Glomerular visceral epithelial cell (primary cell): ENCODE measurements around the gene ATP1A4.
"Not testable (repeated sequence)": the region's sequence is repeated elsewhere in the genome, so short reads cannot be mapped to it uniquely, and the experiment has no call there.

Source experiments
- DNase-seq: peaks from one replicate; pipeline ENCODE4 v3.0.0-alpha.2; 2016; ENCODE audit errors: extremely low spot score

Gene ATP1A4

DNA sequence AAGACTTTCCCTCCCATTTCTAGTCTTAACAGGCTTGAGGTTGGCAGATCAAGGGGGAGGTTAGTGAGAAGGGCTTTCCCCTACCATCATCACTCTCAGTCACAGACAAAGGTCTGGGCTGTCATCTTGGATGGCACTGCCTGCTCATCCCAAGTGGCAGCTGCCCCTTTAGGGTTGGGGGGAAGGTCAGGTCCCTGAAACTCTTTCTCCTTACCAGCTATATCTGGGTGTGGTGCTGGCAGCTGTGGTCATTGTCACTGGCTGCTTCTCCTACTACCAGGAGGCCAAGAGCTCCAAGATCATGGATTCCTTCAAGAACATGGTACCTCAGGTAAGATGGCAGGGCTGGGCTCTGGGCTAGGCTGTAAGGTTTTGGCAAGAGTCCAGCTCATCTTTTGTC lies 27.7 kb upstream of the ATP1A4 start:
- no peak for DNase-seq

- DNase-seq: peak; percentile 95
These were observed 26.5 kb upstream of the ATP1A4 start for GRCh38 chr1:160124705-160125478.

- peak; percentile 70 for DNase-seq
These were observed 25.7 kb upstream of the ATP1A4 start for GRCh38 chr1:160125746-160126145.

DNA sequence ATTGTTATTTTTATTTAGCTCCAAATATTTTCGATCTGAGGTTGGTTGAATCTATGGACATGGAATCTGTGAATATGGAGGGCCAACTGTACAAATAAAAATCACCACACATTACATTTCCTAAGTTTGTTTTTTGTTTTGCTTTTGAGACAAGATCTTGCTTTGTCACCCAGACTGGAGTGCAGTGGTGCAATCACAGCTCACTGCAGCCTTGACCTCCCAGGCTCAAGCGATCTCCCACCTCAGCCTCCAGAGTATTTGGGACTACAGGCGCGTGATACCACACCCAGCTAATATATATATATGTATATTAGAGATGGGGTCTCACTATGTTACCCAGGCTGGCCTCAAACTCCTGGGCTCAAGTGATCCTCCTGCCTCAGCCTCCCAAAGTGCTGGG lies 25.1 kb upstream of the ATP1A4 start:
- not testable (repeated sequence) for DNase-seq

DNA sequence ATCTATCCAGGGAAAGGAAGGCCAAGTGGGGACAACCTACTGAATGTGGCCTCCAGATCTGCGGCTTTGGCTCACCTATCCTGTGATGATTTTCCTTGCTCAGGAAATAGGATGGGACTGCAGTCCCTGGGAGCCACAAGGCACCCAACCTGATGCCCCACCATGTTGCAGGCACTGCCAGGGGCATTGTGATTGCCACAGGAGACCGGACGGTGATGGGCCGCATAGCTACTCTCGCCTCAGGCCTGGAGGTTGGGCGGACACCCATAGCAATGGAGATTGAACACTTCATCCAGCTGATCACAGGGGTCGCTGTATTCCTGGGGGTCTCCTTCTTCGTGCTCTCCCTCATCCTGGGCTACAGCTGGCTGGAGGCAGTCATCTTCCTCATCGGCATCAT lies 24.0 kb upstream of the ATP1A4 start:
- DNase-seq: no peak

GRCh38 chr1:160127865-160128523 lies 23.4 kb upstream of the ATP1A4 start:
- peak; percentile 44 for DNase-seq

DNA sequence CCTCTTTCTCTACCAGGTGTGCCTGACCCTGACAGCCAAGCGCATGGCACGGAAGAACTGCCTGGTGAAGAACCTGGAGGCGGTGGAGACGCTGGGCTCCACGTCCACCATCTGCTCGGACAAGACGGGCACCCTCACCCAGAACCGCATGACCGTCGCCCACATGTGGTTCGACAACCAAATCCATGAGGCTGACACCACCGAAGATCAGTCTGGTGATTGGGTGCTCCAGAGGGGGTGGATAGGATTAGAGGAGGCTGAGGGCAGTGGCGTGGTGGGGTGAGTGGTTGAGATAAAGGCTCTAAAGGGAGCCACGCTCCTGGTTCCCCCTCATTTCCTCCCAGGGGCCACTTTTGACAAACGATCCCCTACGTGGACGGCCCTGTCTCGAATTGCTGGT lies 22.8 kb upstream of the ATP1A4 start:
- DNase-seq: no peak

GRCh38 chr1:160129046-160129445 lies 22.4 kb upstream of the ATP1A4 start:
- DNase-seq: peak; percentile 62

DNA sequence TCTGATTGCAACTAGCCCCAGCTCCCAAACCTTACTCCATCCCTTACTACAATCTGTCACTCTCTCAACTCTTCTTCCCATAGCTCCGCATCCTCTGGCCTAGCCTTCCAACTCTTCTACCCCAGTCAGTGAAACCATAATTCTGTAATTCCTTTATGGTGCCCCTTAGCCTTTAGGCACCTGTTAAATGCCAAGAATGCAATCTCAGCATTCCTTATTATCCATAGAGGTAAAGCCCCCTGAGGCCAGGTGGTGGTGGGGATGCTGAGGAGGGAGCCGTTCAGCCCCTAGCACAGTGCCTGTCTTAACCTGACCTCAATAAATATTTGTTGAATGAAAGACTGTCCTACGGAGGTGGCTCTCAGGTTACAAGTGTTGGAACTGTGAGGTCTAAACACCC lies 21.8 kb upstream of the ATP1A4 start:
- DNase-seq: no peak

DNA sequence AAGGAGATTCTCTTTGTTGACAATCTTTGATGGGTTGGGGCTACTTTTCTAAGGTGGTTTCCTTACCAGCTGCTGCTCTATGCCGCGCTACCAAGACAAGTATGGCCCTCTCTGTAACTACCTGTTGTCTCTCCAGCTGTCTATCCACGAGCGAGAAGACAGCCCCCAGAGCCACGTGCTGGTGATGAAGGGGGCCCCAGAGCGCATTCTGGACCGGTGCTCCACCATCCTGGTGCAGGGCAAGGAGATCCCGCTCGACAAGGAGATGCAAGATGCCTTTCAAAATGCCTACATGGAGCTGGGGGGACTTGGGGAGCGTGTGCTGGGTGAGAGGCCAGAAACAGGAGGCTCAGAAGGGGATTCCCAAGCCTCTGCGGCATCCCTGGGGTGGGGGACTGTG lies 21.4 kb upstream of the ATP1A4 start:
- DNase-seq: no peak

- no peak for DNase-seq
These were observed 20.9 kb upstream of the ATP1A4 start for GRCh38 chr1:160130486-160130885.

GRCh38 chr1:160130939-160131338 lies 20.5 kb upstream of the ATP1A4 start:
- DNase-seq: no peak

DNA sequence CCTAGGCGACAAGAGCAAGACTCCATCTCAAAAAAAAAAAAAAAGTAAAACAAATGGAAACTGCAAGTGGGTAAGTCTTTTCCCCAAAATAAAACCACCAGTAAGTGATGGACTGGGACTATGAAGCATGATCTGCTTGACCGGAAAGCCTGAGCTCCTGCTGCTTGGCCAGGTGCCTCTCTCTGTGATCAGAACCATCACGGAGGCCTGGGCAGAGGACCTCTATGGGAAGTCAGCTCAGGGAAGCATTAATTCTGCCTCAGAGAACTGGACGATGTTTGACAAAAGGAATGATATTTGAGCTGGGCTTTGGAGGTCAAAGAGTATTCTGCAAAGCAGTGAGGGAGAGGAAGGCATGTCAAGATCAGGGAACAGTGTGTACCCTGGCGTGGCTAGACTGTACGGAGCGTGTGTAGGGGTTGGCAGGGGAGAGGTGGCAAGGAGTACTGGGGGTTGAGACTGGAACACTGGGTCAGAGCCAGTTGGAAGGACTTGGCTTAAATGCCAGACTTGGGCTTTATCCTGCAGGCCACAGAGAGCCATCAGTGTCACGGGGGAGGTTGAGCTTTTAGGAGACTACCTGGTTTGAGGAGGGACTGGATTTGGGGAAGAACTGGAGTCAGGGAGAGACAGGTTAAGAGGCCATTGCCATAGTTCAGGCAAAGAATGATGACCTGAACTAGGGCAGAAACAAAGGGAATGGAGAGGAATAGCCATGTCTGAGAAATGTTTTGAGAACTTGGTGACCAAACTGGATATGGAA lies 19.4 kb upstream of the ATP1A4 start:
- no peak for DNase-seq

- DNase-seq: no peak
These were observed 17.2 kb upstream of the ATP1A4 start for GRCh38 chr1:160133990-160134770.

- no peak for DNase-seq
These were observed 16.4 kb upstream of the ATP1A4 start for GRCh38 chr1:160134791-160135572.

- no peak for DNase-seq
These were observed 15.1 kb upstream of the ATP1A4 start for GRCh38 chr1:160136121-160136925.

- DNase-seq: no peak
These were observed 14.5 kb upstream of the ATP1A4 start for GRCh38 chr1:160136926-160137200.

- no peak for DNase-seq
These were observed 14.1 kb upstream of the ATP1A4 start for GRCh38 chr1:160137216-160137862.

GRCh38 chr1:160139840-160140239 lies 11.6 kb upstream of the ATP1A4 start:
- no peak for DNase-seq

DNA sequence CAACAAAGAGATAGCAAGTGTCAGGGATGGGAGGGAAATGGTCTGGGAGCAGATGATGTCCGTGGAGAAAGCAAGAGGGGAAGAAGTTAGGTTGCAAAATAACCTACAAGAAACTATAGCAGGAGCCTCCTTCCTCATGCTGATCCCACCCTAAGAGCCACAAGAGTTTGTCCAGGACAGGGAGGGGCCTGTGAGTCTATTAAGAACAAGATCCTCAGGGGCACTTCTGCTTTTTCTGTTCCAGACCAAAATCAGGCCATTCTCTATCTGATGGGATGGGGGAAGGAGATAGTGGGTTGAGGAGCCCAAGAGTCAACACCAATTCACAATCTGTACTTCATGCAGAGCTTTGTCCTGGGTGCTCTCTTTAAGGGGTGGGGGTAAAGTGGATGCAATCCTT lies 7.7 kb upstream of the ATP1A4 start:
- DNase-seq: no peak
